Measurements from ENCODE around the gene GPR39.

GPR39 gene

DNA sequence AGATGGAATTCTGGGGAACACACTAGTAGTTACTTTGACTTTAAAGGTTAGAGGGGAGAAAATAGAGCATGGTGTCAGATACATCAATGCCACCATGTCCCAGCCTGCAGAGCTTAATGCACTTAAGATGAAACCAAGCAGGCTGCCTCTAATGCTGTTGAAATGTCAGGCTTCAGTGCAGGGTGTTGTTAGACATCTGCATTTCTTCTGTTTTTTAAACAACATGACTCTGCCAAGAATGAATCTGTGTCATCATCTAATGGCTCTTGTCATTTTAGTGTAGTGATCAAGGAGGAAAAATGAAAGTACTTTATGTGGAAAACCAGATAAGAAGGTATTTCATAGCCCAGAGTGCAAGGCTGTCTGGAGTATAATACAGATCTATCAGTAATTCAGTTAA lies 223.5 kb downstream of the GPR39 start:
- no peak for DNase-seq (ENCODE audit: low read depth in 2 of 2)

DNA sequence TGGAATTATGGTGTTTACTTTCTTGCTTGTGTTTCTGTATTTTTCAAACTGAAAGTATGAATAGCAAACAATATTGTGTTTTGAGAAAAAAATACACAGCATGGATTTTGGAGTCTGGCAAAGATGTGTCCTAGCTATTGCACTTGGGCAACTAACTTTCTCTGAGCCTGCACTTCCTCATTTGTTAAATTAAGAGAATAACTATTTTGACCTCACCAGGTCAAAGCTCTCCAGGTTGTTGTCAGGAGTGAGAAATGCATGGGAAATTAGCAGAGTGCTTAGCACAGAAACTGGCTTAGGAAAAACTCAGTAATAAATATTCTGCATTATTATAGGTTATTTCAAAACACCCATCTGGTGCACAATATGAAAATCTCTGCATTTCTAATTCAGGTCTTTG lies 225.2 kb downstream of the GPR39 start:
- no peak for DNase-seq (ENCODE audit: low read depth in 2 of 2)

DNA sequence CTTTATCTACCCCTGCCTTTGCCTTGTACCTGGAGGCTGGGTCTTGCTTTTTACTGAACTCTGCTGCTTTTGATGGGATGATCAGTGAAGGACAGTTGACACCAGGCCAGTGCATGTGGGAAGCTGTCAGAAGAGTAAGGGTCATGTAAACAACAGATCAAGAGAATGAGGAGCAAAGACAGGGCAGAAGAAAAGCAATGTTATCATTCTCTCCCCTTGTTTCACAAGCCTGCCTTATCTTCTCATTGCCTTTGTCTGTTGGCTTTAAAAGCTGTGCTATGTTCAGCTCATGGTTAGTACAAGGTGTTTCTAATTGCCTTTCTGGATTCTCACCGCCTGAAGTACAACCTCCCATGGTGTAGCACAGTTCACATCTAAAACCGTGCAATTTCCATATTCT lies 225.8 kb downstream of the GPR39 start:
- DNase-seq (ENCODE audit: low read depth in 2 of 2) = no peak

DNA sequence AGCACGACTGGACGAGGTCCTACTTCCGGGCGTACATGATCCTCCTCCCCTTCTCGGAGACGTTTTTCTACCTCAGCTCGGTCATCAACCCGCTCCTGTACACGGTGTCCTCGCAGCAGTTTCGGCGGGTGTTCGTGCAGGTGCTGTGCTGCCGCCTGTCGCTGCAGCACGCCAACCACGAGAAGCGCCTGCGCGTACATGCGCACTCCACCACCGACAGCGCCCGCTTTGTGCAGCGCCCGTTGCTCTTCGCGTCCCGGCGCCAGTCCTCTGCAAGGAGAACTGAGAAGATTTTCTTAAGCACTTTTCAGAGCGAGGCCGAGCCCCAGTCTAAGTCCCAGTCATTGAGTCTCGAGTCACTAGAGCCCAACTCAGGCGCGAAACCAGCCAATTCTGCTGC lies 228.6 kb downstream of the GPR39 start:
- DNase-seq (ENCODE audit: low read depth in 2 of 2) = no peak

DNA sequence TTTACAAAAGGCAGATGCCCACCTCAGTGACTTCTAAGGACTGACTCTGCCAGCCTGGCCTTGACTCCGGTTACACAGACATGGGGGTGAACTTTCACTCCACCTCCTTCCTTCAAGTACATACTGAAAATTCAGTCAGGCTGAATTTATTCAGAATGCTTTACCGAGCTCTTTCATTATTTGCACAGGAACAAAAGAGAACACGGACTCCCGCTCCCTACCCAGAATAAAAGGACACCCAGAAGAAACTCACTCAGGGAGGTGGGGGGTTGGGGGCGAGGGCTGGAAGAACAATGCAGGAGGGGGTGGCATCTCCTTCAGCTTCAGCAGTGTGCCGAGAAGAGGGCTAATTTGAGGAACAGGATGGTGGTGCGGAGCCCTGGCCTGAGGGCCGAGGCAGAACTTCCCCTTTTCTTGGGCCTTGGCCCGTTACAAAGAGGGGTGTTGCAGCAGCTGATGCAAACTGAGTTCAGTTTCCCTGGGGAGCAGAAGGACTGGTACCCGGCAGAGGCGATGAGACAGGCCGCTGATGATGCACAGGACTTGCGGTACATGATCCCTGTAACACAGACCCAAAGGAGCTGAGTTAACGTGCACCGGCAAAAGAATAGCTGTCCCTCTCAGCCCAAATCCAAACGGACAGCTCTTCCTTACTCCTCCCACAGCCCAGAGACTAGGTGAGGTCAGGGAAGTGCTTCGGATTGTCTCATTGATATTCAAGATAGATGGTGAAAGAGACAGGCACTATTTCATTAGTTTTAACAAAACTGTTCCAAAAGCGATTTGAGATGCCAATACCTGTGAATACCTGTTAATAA lies 229.3 kb downstream of the GPR39 start:
- no peak for DNase-seq (ENCODE audit: low read depth in 2 of 2)

DNA sequence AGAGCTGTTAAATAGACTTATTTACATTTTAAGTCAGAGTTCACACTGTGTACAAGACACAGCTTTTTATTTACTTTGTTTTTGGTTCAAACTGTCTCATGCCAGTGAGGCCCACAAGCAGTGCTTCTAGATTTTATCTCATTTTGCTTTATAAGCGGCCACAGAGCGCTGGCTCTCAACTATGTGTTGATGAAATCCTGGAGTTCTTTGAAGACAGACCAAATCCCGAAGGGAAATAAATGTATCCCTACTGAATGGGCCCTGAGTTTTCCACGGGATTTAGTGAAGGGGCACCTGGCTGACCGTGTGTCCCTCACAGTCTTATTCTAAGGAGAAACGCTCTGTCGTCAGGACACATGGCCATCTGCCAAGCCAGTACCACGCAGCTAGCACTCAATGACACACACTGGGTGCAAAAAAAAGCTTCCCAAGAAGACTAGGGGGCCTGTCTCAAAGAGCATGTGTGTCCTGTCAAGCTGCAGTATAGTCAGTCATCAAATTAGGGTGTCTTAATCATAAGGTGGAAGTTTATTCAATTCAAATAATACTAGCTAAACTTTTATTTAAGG lies 230.0 kb downstream of the GPR39 start:
- DNase-seq (ENCODE audit: low read depth in 2 of 2) = no peak

DNA sequence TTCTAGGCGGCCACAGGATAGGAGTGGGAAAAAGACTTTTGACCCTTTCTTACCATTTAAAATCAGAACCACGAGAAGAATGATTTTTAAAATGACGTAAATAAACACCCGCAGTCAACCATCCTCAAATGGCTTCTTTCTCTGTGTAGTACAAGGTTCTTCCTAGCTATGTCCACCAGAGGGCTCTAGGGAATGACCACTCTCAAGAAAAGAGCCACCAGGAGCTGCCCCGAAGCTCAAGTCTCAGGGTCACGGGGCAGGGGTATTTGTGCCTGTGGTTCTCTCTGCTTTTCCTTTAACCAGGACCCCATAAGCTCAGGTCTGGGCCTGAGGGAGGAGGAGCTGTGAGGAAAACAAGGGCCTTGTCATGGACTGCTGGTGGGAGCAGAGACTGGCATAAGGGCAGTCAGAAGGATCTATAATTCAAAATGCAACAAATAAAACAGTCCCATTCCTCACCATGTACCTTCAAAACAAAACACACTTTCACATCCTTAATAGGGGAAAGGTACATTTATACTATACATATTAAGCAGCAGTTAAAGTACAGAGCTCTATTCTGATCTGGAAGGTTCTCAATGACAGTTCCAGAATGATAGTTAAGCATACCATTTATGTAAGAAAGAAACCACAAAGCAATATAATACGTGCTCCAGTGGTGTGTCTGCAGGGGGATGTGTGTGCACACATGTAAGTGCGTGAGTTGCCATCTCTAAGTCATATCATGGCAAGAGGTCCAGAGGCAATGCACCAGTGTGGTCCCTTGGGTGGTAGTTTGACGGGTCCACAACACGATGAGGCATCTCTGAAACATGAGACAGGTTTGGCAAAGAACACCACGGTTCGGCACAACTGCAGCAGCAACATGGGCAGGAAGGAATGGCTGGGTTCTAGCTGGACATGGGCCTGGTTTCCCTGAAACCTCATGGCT lies 234.8 kb downstream of the GPR39 start:
- DNase-seq (ENCODE audit: low read depth in 2 of 2) = no peak

DNA sequence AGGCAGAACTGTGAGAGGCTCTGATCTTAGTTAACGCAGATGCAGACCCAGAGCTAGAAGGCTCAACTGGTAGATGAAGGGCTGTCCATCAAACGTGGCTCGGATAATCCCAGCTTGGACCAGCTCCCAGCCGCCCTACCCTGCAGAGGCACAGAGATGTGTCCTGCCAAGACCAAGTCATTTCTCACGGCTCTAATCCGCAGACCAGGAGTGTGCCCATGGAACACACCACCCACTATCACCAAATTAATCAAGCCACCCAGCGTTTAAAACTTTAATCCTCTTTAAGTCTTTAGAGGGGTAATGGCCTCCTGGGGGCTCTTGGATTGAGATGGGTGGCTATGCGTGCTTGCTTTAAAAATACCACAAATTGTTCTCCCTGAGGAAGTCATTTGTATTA lies 235.9 kb downstream of the GPR39 start:
- DNase-seq (ENCODE audit: low read depth in 2 of 2) = no peak

DNA sequence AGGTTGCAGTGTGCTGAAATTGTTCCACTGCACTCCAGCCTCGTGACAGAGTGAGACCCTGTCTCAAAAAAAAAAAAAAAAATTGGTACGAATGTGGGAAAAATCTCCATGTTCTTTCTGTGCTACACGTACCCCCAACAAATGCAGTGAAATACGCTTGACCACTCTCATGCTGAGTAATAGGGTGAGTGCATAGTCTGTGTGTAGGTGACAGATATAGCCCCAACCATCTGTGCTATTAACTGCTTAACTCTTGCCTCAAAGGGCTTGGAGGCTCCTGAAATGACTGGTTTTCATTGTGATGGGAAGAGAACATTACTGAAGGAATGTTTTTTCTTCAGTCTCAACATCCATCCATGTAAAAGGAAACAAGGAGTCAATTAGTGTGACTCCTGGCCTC lies 237.7 kb downstream of the GPR39 start:
- no peak for DNase-seq (ENCODE audit: low read depth in 2 of 2)

DNA sequence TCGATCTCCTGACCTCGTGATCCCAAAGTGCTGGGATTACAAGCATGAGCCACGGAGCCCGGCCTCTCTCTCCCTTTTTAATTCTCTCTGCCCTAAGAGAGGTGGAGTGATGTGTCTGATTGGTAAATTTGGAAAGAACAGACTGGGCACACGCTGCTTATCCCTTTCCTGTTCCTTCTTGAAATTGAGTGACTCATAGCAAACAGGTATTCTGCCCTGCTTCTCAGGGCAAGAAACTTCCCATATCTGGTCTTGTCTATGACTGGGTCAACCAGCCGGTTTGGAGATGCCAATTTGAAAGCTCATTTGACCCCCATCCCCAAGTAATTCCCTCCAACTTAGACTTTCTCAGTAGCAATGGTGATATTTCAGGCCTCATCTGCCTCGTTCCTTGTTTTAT lies 238.4 kb downstream of the GPR39 start:
- DNase-seq (ENCODE audit: low read depth in 2 of 2) = no peak

DNA sequence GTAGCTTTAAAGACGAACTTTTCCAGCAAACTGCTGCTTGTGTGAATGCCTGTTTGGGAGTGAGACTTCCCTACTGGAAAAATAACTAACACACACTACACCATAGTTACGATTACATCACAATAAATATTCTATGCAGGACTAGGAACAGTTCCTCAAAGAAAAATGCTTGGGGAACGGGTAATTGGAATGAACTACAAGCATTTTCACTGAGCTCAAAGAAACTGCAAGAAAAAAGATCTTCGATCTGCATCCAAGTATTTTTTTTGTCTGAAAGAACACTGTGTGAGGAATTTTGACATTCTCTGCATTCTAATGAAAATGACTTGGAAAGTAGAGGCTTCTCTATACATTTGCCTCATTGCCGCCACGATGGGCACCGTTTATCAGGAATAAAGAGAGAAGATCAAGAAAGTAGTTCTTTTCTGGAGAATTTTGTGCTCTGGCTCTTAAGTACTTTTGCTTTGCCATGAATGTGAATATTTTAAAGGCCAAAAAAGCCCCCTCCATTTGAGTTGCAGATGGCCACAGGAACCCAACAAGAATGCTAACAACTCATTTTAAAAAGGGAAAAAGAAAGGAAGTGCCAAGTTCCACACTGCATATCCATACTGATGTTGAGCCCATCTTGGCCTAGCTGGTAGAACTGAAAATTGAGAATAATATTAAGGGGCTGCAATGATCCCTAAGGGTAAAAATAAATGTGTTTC lies 239.8 kb downstream of the GPR39 start:
- DNase-seq (ENCODE audit: low read depth in 2 of 2) = no peak

DNA sequence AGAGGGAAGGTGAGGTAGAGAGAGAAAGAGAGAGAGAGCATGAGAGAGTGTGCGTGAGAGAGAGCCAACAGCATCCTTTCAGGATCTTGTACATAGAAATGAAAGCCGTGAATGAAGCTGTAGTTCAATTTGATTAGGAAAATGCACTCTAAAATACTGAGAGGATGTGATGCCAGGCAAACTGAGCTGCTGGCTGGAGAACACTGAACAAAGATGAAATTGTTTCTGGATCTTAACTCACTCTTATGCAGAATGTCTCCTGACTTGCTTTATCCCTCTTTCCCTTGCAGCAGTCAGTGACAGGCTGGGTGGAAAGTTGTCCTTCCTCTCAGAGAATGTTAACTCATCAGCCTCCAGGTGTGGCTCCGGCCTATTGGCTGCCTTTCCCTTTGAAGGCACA lies 242.7 kb downstream of the GPR39 start:
- no peak for DNase-seq (ENCODE audit: low read depth in 2 of 2)

DNA sequence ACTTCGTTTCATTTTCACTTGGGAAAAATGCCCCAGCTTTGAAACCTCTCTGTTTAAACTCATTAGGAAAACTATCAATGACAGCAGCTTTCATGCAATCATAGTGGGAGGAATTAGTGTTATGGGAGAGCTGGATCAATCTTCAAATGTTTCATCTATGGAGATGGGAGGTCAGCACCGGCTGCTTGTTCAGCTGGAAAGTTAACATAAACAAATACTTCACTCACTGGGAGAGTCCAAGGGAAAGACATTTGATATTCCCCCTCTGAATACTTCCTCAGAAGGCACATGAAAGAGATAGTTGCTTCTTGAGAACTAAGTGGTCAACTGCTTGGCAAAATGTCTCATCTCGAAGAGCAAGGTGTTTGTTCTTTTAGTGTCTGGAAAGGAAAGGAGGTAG lies 246.1 kb downstream of the GPR39 start:
- DNase-seq (ENCODE audit: low read depth in 2 of 2) = no peak

DNA sequence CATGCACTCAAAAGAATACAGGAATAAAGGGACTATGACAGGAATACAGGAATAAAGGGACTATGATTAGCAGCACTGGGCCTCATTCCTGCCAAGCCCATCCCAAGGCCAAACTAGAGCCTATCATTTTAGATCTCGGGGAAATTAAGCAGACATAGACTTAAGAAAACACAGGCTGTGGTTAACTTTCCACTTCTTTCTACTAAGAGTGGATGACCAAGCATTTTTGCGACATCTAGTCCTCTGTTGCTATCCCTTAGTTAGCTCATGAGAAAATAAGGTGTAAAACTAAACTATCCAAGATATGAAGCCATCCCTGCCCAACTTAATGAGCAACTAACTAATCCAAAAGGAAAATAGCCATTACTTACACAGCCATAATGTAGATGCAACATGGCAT lies 247.5 kb downstream of the GPR39 start:
- DNase-seq (ENCODE audit: low read depth in 2 of 2) = no peak

DNA sequence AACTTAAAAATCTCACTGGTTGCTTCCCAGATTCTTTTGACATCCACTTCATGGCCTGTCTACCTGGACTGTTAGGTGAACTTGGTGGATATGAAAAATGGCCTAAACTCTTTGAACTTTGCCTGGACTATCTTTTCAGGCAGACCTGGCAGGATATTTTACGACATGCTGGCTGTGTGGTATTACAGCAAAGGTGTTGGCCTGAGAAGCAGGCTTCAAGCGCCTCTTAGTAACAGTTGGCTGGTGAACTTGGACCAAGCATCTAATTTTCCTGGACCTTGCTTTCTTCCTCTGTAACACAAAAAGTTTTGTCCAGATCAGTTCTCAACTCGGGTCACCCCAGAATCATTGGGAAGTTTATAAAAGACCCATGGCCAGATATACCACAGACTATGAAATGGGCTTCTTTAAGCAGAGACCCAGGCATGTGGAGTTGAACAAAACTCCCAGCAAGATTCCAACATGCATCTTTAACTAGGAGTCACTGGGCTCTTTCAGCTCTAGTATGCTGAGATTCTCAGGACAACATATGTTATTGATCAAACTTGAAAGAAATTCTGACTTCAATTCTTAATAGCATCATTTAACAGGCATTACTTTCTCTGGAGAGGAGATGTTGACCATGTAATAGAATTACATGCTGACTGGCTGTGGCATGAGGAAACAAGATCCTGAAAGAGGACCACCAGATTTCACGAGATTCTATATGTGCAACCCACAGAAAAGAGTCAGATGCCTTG lies 249.0 kb downstream of the GPR39 start:
- DNase-seq (ENCODE audit: low read depth in 2 of 2) = no peak

DNA sequence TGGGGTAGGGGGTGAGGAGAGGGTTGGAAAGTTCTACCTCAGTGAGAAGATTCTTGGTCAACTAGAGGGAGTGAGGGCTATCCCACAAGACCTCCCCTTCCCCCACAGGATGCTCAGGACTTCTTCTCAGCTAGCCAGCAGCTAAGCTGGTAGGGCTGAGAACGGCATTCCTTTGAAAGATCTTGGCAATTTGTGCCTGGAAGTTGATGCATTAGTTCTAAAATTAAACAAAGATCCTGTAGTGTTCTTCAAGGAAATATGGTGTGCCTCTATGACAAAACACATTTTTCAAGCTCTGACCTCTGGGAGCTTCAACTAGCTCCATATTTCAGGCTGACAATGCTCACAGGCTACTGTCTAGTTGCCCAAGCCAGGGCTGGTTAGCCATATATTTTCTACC lies 251.1 kb downstream of the GPR39 start:
- DNase-seq (ENCODE audit: low read depth in 2 of 2) = no peak

DNA sequence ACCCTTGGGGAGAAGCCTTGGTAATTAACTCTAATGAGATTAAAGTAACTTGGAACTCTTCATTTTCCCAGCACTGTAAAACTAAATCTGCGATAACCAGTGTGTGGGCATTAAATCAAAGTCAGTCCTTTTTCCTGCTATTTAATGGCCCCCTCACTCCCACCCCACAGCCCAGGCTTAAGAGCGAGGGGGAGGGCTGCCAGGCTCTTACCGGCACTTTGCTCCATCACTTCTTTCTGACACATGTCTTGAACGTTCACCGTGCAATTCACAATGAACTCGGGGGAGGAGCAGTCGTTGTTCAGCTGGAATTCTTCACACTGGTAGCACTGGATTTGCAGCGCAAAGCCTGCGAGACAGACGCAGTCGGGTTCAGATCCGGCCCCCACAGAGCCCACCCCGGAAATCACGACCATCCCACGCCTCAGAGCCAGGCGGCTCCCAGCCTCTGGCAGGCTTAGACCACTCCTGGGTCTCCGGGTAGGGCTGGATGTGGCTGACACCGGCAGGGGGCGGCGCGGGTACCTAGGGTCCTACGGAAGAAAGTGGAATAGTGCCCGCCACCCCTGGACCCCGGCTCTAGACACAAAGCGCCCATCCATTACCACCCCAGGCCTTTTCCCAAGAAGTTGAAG lies 251.7 kb downstream of the GPR39 start:
- no peak for DNase-seq (ENCODE audit: low read depth in 2 of 2)

DNA sequence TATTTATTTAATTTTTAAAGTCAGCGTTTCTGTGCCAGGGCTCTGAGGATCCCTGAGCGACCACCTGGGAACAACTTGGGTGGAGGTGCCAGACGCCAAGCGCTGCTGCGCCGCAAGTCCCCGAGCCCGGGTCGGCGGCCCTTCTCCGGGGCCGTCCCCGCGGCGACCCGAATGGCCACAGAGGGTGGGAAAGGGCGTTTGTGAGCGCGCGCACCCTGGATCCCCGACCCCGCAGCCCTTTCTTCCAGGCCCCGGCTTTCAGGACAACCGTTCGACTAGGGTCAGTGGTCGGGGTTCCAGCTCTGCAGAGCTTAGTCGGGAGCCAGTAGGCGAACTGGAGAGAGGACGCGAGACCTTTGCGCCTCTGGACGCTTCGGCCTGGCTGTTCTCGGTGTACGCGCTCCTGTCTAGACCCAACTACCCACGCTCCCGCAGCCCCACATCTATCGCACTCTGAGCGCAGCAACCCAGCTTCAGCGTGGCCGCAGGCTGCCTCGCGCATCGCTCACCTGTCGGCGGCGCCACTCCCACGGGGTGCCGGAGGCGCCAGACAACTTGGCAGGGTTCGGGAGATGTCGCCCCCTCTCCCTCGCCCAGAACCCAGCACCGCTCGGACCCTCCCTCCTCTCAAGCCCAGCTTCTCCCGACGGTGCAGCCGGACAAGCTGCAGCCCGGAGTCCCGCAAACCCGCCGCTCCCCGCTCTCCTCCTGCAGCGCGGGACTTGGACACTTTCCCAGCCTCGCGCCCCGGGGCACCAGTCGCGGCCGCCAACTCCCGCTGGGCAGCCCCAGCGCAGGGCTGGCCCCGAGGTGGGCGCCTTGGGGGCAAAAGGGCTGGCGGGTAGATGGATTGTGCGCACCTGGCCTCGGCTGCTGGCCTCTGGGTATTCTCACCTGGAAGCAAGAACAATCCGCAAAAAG lies 252.6 kb downstream of the GPR39 start:
- no peak for DNase-seq (ENCODE audit: low read depth in 2 of 2)

DNA sequence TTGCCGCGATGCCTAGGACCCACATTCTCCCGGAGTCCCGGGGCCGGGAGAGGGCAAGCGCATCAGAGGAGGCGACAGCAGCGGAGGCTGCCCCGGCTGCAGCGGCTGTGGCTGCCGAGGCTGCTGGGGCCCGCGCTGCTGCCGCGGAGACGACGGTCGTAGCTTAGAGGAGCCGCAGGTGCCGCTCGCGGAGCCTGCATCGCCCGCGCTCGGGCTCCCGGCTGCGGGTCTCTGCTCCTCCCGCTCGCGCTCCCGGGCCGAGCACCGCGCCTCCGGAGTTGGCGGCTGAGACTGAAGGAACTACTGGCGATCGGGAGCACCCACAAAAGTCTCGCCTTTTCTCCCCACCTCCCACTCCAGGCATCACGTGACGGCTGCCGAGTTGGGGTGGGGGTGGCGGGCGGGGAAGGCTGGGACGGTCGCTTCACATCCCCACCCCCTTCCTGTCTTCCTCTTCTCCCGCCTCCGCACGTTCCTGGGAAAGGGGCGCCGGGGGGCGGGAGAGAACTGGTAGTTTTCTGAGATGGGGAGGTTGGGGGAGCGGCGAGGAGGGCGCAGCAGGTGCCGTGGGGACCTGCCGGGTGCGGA lies 253.4 kb downstream of the GPR39 start, which contains the start of gene LYPD1:
LYPD1 (minus strand) TSS at position 298 of the 588 bp plus-strand sequence; CDS start at position 25, 273 bp downstream.
- DNase-seq (ENCODE audit: low read depth in 2 of 2) = no peak

All from stimulated activated CD8-positive, alpha-beta memory T cell treated with anti-CD3 and anti-CD28 coated beads, Interleukin-7, amount 100 ng/mL, for 1 hour (primary cell).